Measurements from ENCODE around the gene SOX9.

- TF ChIP-seq EZH2 (IDR thresholded peaks at IDR 0.05; ENCODE audit: borderline replicate concordance) = no peak
- TF ChIP-seq, protein P1, sequence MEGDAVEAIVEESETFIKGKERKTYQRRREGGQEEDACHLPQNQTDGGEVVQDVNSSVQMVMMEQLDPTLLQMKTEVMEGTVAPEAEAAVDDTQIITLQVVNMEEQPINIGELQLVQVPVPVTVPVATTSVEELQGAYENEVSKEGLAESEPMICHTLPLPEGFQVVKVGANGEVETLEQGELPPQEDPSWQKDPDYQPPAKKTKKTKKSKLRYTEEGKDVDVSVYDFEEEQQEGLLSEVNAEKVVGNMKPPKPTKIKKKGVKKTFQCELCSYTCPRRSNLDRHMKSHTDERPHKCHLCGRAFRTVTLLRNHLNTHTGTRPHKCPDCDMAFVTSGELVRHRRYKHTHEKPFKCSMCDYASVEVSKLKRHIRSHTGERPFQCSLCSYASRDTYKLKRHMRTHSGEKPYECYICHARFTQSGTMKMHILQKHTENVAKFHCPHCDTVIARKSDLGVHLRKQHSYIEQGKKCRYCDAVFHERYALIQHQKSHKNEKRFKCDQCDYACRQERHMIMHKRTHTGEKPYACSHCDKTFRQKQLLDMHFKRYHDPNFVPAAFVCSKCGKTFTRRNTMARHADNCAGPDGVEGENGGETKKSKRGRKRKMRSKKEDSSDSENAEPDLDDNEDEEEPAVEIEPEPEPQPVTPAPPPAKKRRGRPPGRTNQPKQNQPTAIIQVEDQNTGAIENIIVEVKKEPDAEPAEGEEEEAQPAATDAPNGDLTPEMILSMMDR (IDR thresholded peaks at IDR 0.05; ENCODE audit: poor library complexity) = no peak
Observed at GRCh38 chr17:72165867-72166439, 45.1 kb downstream of the SOX9 start.

Data from hepatocyte (in vitro differentiated cells).